Thyroid gland (tissue), 4 donors: ENCODE data around the gene PAPLN. TPM values are rescaled to one million over a fixed set of nuclear protein-coding genes. Genes with fewer than 3 reads are reported as not detected.

Source experiments
- DNase-seq, 2 donors: peaks; one replicate each; pipeline ENCODE4 v3.0.0-alpha.2; 2019
- H3K27ac ChIP-seq, 3 donors: fragments of 200-600 bp; sonication (generic); 1 replicate in 2 of 3; 2 replicates in 1 of 3; pipeline ENCODE4 v1.5.1; 2016 to 2019; ENCODE audit warnings: mild to moderate bottlenecking in 1 of 3, moderate library complexity in 1 of 3
- H3K27me3 ChIP-seq: fragments of 200-600 bp; sonication (generic); one replicate; pipeline ENCODE4 v1.5.1; 2019
- H3K36me3 ChIP-seq, 2 donors: fragments of 200-600 bp; sonication (generic); one replicate each; pipeline ENCODE4 v1.5.1; 2016 to 2019
- H3K4me1 ChIP-seq, 2 donors: fragments of 200-600 bp; sonication (generic); one replicate each; pipeline ENCODE4 v1.5.1; 2017 to 2019
- H3K4me3 ChIP-seq, 3 donors: fragments of 200-600 bp; sonication (generic); replicated peaks in 1 of 3; 1 replicate in 2 of 3; 2 replicates in 1 of 3; pipeline ENCODE4 v1.5.1; 2016; ENCODE audit warnings: mild to moderate bottlenecking in 1 of 3
- H3K9me3 ChIP-seq: fragments of 200-600 bp; sonication (generic); one replicate; pipeline ENCODE4 v1.5.1; 2017
- CTCF ChIP-seq, 6 experiments: fragments of 200-600 bp in 3 of 6; fragments of 450-650 bp in 3 of 6; sonication (generic) in 3 of 6; IDR thresholded peaks; one replicate each; pipeline ENCODE4 v1.5.1; 2016 to 2019; ENCODE audit warnings: antibody characterized with exemption in 6 of 6, mild to moderate bottlenecking in 2 of 6, inconsistent platforms in 1 of 6, moderate library complexity in 1 of 6
- POLR2A ChIP-seq, 2 donors: fragments of 450-650 bp; IDR thresholded peaks; one replicate each; pipeline ENCODE4 v1.6.1; 2017; ENCODE audit warnings: antibody characterized with exemption in 2 of 2, mild to moderate bottlenecking in 2 of 2, moderate library complexity in 1 of 2
- WGBS, 2 donors: methylation state at CpG; one replicate each; pipeline ENCODE4 v1.1.5; 2017; 5-methylcytosine and 5-hydroxymethylcytosine counted together
- intact Hi-C: fragments of 100-400 bp; cut with DNase I; formaldehyde crosslinking; loops from one replicate; pipeline ENCODE4 v1.15.1; 2023
- total RNA-seq, 4 donors: library from RNA; depleted of rRNA; stranded (reverse); fragments of >200 nt; gene quantifications; one replicate each; pipeline ENCODE4 v1.2.3, GENCODE V29; 2016

Gene PAPLN
- total RNA-seq, 4 donors from 2014 or later: 23.2 to 82.8 (median 48.4) TPM

GRCh38 chr14:73209953-73210352 lies 27.4 kb upstream of the PAPLN start:
- Histone ChIP-seq H3K4me3 (no peak overlapping the region), H3K27ac (no peak overlapping the region), H3K9me3 (no peaks in the 10 kb centered on the region), H3K4me1 (peaks cover 0 to 14% of the 10 kb centered on the region in 2 donors), H3K27me3 (no peaks in the 10 kb centered on the region), H3K36me3 (peaks cover 25% of the 10 kb centered on the region in 2 donors)
- 69 to 81% methylated on average over 2 of the region's 2 CpGs for WGBS, 2 donors
- no peak for DNase-seq
- TF ChIP-seq POLR2A (IDR thresholded peaks at IDR 0.05) (no peak), CTCF (IDR thresholded peaks at IDR 0.05) (no peak)
- intact Hi-C loops: no loop called here

GRCh38 chr14:73211251-73212040 lies 25.9 kb upstream of the PAPLN start:
- WGBS, 2 donors: 96 to 98% methylated on average over 7 of the region's 7 CpGs
- DNase-seq: no peak
- Histone ChIP-seq H3K27ac (no peak overlapping the region), H3K36me3 (peaks cover 25% of the 10 kb centered on the region in 2 donors), H3K27me3 (no peaks in the 10 kb centered on the region), H3K4me1 (peaks cover 0 to 14% of the 10 kb centered on the region in 2 donors), H3K9me3 (no peaks in the 10 kb centered on the region), H3K4me3 (no peak overlapping the region)
- intact Hi-C loops: no loop called here
- no peak for TF ChIP-seq POLR2A (IDR thresholded peaks at IDR 0.05)
- no peak for TF ChIP-seq CTCF (IDR thresholded peaks at IDR 0.05)

- Histone ChIP-seq H3K4me3 (no peak overlapping the region), H3K36me3 (peaks cover 33 to 38% of the 10 kb centered on the region in 2 donors), H3K27ac (no peak overlapping the region), H3K27me3 (no peaks in the 10 kb centered on the region), H3K9me3 (no peaks in the 10 kb centered on the region), H3K4me1 (peaks cover 0 to 5% of the 10 kb centered on the region in 2 donors)
- DNase-seq: no peak
- intact Hi-C loops: no loop called here
- WGBS, 2 donors: 94 to 97% methylated on average over 2 of the region's 2 CpGs
- no peak for TF ChIP-seq CTCF (IDR thresholded peaks at IDR 0.05)
- TF ChIP-seq POLR2A (IDR thresholded peaks at IDR 0.05): no peak
Observed at GRCh38 chr14:73216030-73216429, 21.3 kb upstream of the PAPLN start.

GRCh38 chr14:73217411-73217810 lies 19.9 kb upstream of the PAPLN start:
- 93 to 100% methylated on average over 1 of the region's 1 CpG for WGBS, 2 donors
- intact Hi-C loops: no loop called here
- Histone ChIP-seq H3K4me3 (no peak overlapping the region), H3K27ac (no peak overlapping the region), H3K36me3 (peaks cover 25 to 32% of the 10 kb centered on the region in 2 donors), H3K4me1 (peaks cover 0 to 5% of the 10 kb centered on the region in 2 donors), H3K9me3 (no peaks in the 10 kb centered on the region), H3K27me3 (no peaks in the 10 kb centered on the region)
- no peak for DNase-seq
- TF ChIP-seq CTCF (IDR thresholded peaks at IDR 0.05): no peak
- no peak for TF ChIP-seq POLR2A (IDR thresholded peaks at IDR 0.05)

GRCh38 chr14:73220061-73220460 lies 17.2 kb upstream of the PAPLN start:
- no peaks in the 10 kb centered on the region for H3K9me3 ChIP-seq
- no peaks in the 10 kb centered on the region for H3K27me3 ChIP-seq
- no peak overlapping the region for H3K4me3 ChIP-seq
- DNase-seq: no peak
- WGBS, 2 donors: 96 to 98% methylated on average over 4 of the region's 4 CpGs
- intact Hi-C loops: no loop called here
- no peak overlapping the region for H3K27ac ChIP-seq
- TF ChIP-seq CTCF (IDR thresholded peaks at IDR 0.05) (no peak), POLR2A (IDR thresholded peaks at IDR 0.05) (no peak)
- H3K4me1 ChIP-seq: peaks cover 0 to 21% of the 10 kb centered on the region in 2 donors
- peaks cover 25 to 29% of the 10 kb centered on the region in 2 donors for H3K36me3 ChIP-seq
